HFF-Myc (cell line): Measurements from ENCODE around the gene PLCB1.

Experiments used
- DNase-seq: peaks from one replicate; pipeline ENCODE4 v3.0.0-alpha.2; 2011; ENCODE audit warnings: low read depth; ENCODE audit errors: extremely low read depth
- H3K4me3 ChIP-seq: replicated peaks from 2 replicates; pipeline ENCODE4 v1.5.1; 2011; ENCODE audit warnings: low read depth, mild to moderate bottlenecking, control low read depth, low read length
- CTCF ChIP-seq: IDR thresholded peaks from 2 replicates; pipeline ENCODE4 v1.5.1; 2012; ENCODE audit warnings: mild to moderate bottlenecking, low read depth, low read length, control low read depth; ENCODE audit errors: missing control alignments

The PLCB1 gene

GRCh38 chr20:8783734-8784133 lies 651.7 kb downstream of the PLCB1 start:
- H3K4me3 ChIP-seq: no peak overlapping the region
- no peak for DNase-seq
- TF ChIP-seq CTCF: no peak

- DNase-seq: no peak
- no peak for TF ChIP-seq CTCF
- no peak overlapping the region for H3K4me3 ChIP-seq
Observed at GRCh38 chr20:8786383-8786782, 654.3 kb downstream of the PLCB1 start.

DNA sequence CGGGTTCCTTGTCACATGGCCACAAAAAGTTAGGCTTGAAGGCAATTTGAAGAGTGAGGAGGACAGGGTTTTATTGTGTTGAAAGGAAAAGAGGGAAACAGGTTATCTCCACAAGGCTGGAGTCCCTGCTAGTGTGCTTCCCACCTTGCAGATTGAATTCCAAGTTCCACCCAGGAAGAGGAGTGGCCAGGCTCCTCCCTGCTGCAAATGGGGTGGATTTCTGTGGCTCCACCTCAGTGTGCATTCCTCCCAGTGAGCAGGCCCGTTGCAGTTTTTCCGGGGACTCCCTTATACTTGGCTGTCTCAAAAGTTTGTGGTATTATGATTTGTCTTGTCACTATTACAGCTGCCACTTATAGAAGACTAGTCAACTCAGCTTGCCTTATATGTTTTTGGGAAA lies 655.0 kb downstream of the PLCB1 start:
- no peak for DNase-seq

GRCh38 chr20:8788275-8788674 lies 656.2 kb downstream of the PLCB1 start:
- no peak for TF ChIP-seq CTCF
- no peak for DNase-seq
- no peak overlapping the region for H3K4me3 ChIP-seq

More for the DNA sequence above, 655.0 kb downstream of the PLCB1 start:
- TF ChIP-seq CTCF: no peak
- H3K4me3 ChIP-seq: no peak overlapping the region

- DNase-seq: no peak
- TF ChIP-seq CTCF: no peak
- no peak overlapping the region for H3K4me3 ChIP-seq
Observed at GRCh38 chr20:8788831-8789230, 656.8 kb downstream of the PLCB1 start.

DNA sequence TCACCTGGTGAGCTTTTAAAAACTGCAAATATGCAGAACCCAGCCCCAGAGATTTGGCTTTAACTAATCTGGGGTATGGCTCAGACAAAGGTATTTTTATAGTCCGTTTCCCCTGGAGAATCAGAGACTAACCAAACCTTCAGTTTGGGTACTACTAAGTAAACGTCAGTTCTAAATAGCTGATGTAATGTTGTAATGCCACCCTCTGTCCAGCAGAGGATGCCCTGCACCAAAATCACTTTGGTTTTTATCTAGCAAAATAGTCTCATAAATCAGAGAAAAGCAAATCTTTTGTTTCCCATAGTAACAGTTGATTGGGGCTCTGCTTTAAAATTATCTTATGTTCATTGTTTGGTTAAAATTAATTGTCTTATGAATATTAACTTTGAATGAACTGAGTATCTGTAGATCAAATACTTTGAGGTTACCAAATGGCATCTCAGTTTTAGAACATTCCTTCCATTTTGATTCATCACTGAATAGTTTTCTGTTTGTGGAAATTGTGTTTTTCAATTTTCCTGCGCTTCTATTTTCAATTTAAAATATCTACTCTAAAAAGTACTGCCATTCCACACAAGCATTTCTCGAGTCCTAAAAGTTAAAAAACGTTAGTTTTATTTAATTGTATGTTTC lies 658.5 kb downstream of the PLCB1 start:
- DNase-seq: no peak
- H3K4me3 ChIP-seq: no peak overlapping the region
- TF ChIP-seq CTCF: peak; percentile 94

DNA sequence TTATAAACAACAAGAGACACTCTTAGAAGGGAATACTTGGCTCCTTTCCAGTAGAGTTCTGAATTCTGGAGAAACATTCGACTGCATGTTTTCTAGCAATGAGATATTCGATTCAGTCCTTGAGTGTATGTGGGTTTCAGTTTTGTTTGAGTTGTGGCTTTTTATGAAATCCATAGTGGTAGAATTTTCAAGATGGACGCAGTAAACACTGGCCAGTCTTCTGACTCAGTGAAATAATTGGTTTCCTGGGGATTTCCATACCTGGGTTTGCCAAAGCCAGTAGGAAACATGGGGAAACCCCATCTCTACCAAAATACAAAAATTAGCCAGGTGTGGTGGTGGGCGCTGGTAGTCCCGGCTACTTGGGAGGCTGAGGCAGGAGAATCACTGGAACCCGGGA lies 663.3 kb downstream of the PLCB1 start:
- TF ChIP-seq CTCF: no peak
- DNase-seq: no peak
- H3K4me3 ChIP-seq: no peak overlapping the region
